ENCODE measurements around the gene SFXN1. TPM values are rescaled to one million over a fixed set of nuclear protein-coding genes. Genes with fewer than 3 reads are reported as not detected.

SFXN1 gene, protein sequence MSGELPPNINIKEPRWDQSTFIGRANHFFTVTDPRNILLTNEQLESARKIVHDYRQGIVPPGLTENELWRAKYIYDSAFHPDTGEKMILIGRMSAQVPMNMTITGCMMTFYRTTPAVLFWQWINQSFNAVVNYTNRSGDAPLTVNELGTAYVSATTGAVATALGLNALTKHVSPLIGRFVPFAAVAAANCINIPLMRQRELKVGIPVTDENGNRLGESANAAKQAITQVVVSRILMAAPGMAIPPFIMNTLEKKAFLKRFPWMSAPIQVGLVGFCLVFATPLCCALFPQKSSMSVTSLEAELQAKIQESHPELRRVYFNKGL
- total RNA-seq (10 to 100 TPM; 28.2 to 57.3 (median 45.0) TPM), polyA plus RNA-seq (10 to 100 TPM in 2 of 3 donors, 1 to 10 TPM in 1; 7.5 to 11.6 (median 11.3) TPM)
- long read RNA-seq, donor 1, full-length matches to known transcripts: 8 of 8 reads
- long read RNA-seq, donor 1, partial matches to known transcripts: 0 of 8 reads
- long read RNA-seq, donor 1, other reads (novel, unspliced or antisense): 0 of 8 reads
- long read RNA-seq, donor 2, full-length matches to known transcripts: 6 of 6 reads
- long read RNA-seq, donor 2, partial matches to known transcripts: 0 of 6 reads
- long read RNA-seq, donor 2, other reads (novel, unspliced or antisense): 0 of 6 reads

- no peaks in the 10 kb centered on the region for H3K9me3 ChIP-seq
- 0 to 4% (median 1%) methylated on average over 9 to 94 of the region's 94 CpGs for WGBS, 5 donors
- DNase-seq: peak; percentile 94
- intact Hi-C loops (cut with DNase I; ENCODE audit: low total_unique reads): no loop called here
- H3K4me3 ChIP-seq: peak within 1 kb of the TSS; percentile 60 to 99 (median 96)
- TF ChIP-seq CTCF (IDR thresholded peaks at IDR 0.05 in 8 of 11, conservative IDR thresholded peaks at IDR 0.05 in 3 of 11): no peak
- peak; percentile 79 to 86 (median 84) for TF ChIP-seq POLR2AphosphoS5 (IDR thresholded peaks at IDR 0.05)
- no peak for TF ChIP-seq POLR2A (IDR thresholded peaks at IDR 0.05)
- peaks cover 0 to 21% (median 0%) of the 10 kb centered on the region in 6 donors for H3K36me3 ChIP-seq
- peaks cover 0 to 5% (median 0%) of the 10 kb centered on the region in 7 donors for H3K27me3 ChIP-seq (replicated peaks in 1 of 7)
- peaks cover 10 to 54% (median 38%) of the 10 kb centered on the region in 6 donors for H3K4me1 ChIP-seq
- H3K27ac ChIP-seq: peak within 1 kb of the TSS; percentile 63 to 90 (median 85)
These were observed at the start of gene SFXN1 for GRCh38 chr5:175478384-175479124. Gene SFXN1 (plus strand): TSS chr5:175478560. CDS start chr5:175492104, 13,544 bp downstream.

GRCh38 chr5:175434800-175435199, 43.6 kb upstream of the SFXN1 start:
- no peak overlapping the region for H3K27ac ChIP-seq
- no peak for DNase-seq
- whole genome bisulfite sequencing, 5 donors: 60 to 66% (median 64%) methylated on average over 6 of the region's 6 CpGs

DNA sequence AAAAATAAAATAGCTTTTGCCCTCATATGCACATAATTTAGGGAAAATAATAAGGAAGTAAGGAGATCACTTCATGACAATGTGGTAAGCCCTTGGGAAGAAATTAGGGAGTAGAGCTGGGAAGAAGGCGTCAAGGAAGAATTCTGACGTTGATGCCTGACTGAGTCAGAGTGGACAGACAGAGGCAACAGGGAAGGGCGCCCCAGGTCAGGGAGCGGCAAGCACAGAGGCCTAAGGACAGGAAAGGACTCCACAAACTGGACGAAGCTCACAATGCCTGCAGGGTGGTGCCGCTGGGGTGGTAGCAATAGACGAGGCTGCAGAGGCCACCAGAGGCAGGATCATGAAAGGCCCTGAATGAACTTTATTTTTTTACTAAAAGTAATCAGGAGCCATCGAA, 42.0 kb upstream of the SFXN1 start:
- Histone ChIP-seq H3K9me3 (no peaks in the 10 kb centered on the region), H3K27ac (no peak overlapping the region), H3K36me3 (no peaks in the 10 kb centered on the region), H3K4me1 (no peaks in the 10 kb centered on the region), H3K4me3 (no peak overlapping the region), H3K27me3 (replicated peaks in 1 of 7) (peaks cover 0 to 52% (median 17%) of the 10 kb centered on the region in 7 donors)
- no peak for DNase-seq
- TF ChIP-seq POLR2A (IDR thresholded peaks at IDR 0.05) (no peak), CTCF (IDR thresholded peaks at IDR 0.05 in 8 of 11, conservative IDR thresholded peaks at IDR 0.05 in 3 of 11) (no peak), POLR2AphosphoS5 (IDR thresholded peaks at IDR 0.05) (no peak)
- 58 to 72% (median 64%) methylated on average over 8 of the region's 8 CpGs for WGBS, 5 donors
- intact Hi-C loops (cut with DNase I; ENCODE audit: low total_unique reads): no loop called here

More at GRCh38 chr5:175434800-175435199, 43.6 kb upstream of the SFXN1 start:
- Histone ChIP-seq H3K4me3 (no peak overlapping the region), H3K27me3 (replicated peaks in 1 of 7) (peaks cover 0 to 38% (median 11%) of the 10 kb centered on the region in 7 donors), H3K4me1 (no peaks in the 10 kb centered on the region), H3K9me3 (peaks cover 0 to 2% (median 0%) of the 10 kb centered on the region in 8 donors), H3K36me3 (no peaks in the 10 kb centered on the region)
- no peak for TF ChIP-seq POLR2AphosphoS5 (IDR thresholded peaks at IDR 0.05)
- no peak for TF ChIP-seq CTCF (IDR thresholded peaks at IDR 0.05 in 8 of 11, conservative IDR thresholded peaks at IDR 0.05 in 3 of 11)
- TF ChIP-seq POLR2A (IDR thresholded peaks at IDR 0.05): no peak
- intact Hi-C loops (cut with DNase I; ENCODE audit: low total_unique reads): no loop called here

All from spleen (tissue), 13 donors.